B cell (primary cell): Measurements from ENCODE around the gene CDY2B. TPM values are rescaled to one million over a fixed set of nuclear protein-coding genes. Genes with fewer than 3 reads are reported as not detected.
"Not testable (repeated sequence)": the region's sequence is repeated elsewhere in the genome, so short reads cannot be mapped to it uniquely, and the experiment has no call there.

ENCODE experiments used
- ATAC-seq: fragments of 200-7000 bp; cut with Tn5 transposase; one replicate; pipeline ENCODE4 v1.10.0; 2021; ENCODE audit warnings: low read depth, mild to moderate bottlenecking, moderate number of reproducible peaks, moderate library complexity
- CTCF ChIA-PET: fragments of 350-600 bp; sonication (Branson Sonifier 250); formaldehyde crosslinking; loops from one replicate; lab custom pipeline; 2021; ENCODE audit warnings: antibody characterized with exemption, inconsistent platforms; lab: Charles Lee
- POLR2A ChIA-PET: fragments of 350-600 bp; sonication (Branson Sonifier 250); formaldehyde crosslinking; loops from one replicate; lab custom pipeline; 2021; ENCODE audit warnings: antibody characterized with exemption; lab: Charles Lee
- DNase-seq: peaks from one replicate; pipeline ENCODE4 v3.0.0; 2013
- H2AFZ ChIP-seq: 2 replicates; pipeline ENCODE4 v1.6.1; 2012; ENCODE audit warnings: mild to moderate bottlenecking, low read depth, low read length; ENCODE audit not compliant: insufficient read depth, poor library complexity, severe bottlenecking
- H3K27ac ChIP-seq, 2 donors: 1 replicate in 1 of 2; 2 replicates in 1 of 2; pipeline ENCODE4 v1.5.1; 2012 to 2013; ENCODE audit warnings: low read length in 2 of 2, mild to moderate bottlenecking in 2 of 2, moderate library complexity in 1 of 2
- H3K27me3 ChIP-seq, 4 experiments: fragments of 200-600 bp in 1 of 4; sonication (generic) in 1 of 4; replicated peaks in 1 of 4; 1 replicate in 2 of 4; 2 replicates in 2 of 4; pipeline versions ENCODE4 v1.6.1 to v1.7.0; 2013 to 2016; ENCODE audit warnings: low read length in 3 of 4, mild to moderate bottlenecking in 2 of 4, mixed read lengths in 1 of 4, moderate library complexity in 1 of 4; ENCODE audit not compliant: insufficient read depth in 4 of 4, control insufficient read depth in 3 of 4; ENCODE audit errors: control extremely low read depth in 1 of 4
- H3K36me3 ChIP-seq, 2 experiments: replicated peaks in 1 of 2; 1 replicate in 1 of 2; 2 replicates in 1 of 2; pipeline versions ENCODE4 v1.6.1 to v1.7.1; 2013; ENCODE audit warnings: low read length in 1 of 2; ENCODE audit not compliant: insufficient read depth in 2 of 2, control insufficient read depth in 1 of 2; ENCODE audit errors: control extremely low read depth in 1 of 2, extremely low read depth in 1 of 2
- H3K4me1 ChIP-seq, 2 donors: fragments of 200-600 bp in 1 of 2; sonication (generic) in 1 of 2; 1 replicate in 1 of 2; 2 replicates in 1 of 2; pipeline versions ENCODE4 v1.5.1 to v1.6.1; 2013 to 2017; ENCODE audit warnings: low read length in 2 of 2; ENCODE audit not compliant: control insufficient read depth in 2 of 2, insufficient read depth in 2 of 2
- H3K4me2 ChIP-seq: replicated peaks from 2 replicates; pipeline ENCODE3; 2012; ENCODE audit warnings: mild to moderate bottlenecking, low read depth, low read length; ENCODE audit not compliant: poor library complexity, severe bottlenecking
- H3K4me3 ChIP-seq, 5 experiments: fragments of 200-600 bp in 1 of 5; sonication (generic) in 1 of 5; 1 replicate in 3 of 5; 2 replicates in 2 of 5; pipeline versions ENCODE4 v1.5.1 to v1.7.0; 2011 to 2016; ENCODE audit warnings: low read length in 4 of 5, mild to moderate bottlenecking in 4 of 5, low read depth in 2 of 5, control low read depth in 1 of 5, moderate library complexity in 1 of 5; ENCODE audit not compliant: insufficient read depth in 1 of 5; ENCODE audit errors: control extremely low read depth in 1 of 5, extremely low read depth in 1 of 5
- H3K79me2 ChIP-seq: fragments of 200-600 bp; sonication (generic); one replicate; pipeline ENCODE4 v1.6.0; 2016; ENCODE audit warnings: low read length; ENCODE audit not compliant: control insufficient read depth, insufficient read depth
- H3K9ac ChIP-seq: fragments of 200-600 bp; sonication (generic); 2 replicates; pipeline ENCODE4 v1.6.1; 2017; ENCODE audit warnings: mild to moderate bottlenecking, low read length, moderate library complexity
- H3K9me3 ChIP-seq, 3 donors: one replicate each; pipeline versions ENCODE4 v1.6.1 to v1.7.1; 2013; ENCODE audit warnings: low read length in 2 of 3; ENCODE audit not compliant: control insufficient read depth in 2 of 3, insufficient read depth in 1 of 3; ENCODE audit errors: control extremely low read depth in 1 of 3
- H4K20me1 ChIP-seq: 2 replicates; pipeline ENCODE4 v1.6.0; 2012; ENCODE audit warnings: mild to moderate bottlenecking, low read length; ENCODE audit not compliant: insufficient read depth, control insufficient read depth, poor library complexity, severe bottlenecking
- H3K27ac Mint-ChIP-seq: one replicate; pipeline ENCODE4 v1.8.0; 2021; ENCODE audit warnings: mixed read lengths
- H3K27me3 Mint-ChIP-seq: one replicate; pipeline ENCODE4 v1.8.0; 2021; ENCODE audit warnings: mixed read lengths
- H3K4me1 Mint-ChIP-seq: one replicate; pipeline ENCODE4 v1.8.0; 2021; ENCODE audit warnings: mixed read lengths
- H3K4me3 Mint-ChIP-seq: one replicate; pipeline ENCODE4 v1.8.0; 2021; ENCODE audit warnings: mixed read lengths
- H3K9me3 Mint-ChIP-seq: one replicate; pipeline ENCODE4 v1.8.0; 2022; ENCODE audit warnings: mixed read lengths; ENCODE audit not compliant: insufficient read depth
- WGBS: methylation state at CpG from one replicate; pipeline ENCODE4 v1.1.5; 2013; ENCODE audit warnings: missing lambda C conversion rate; ENCODE audit not compliant: insufficient coverage; 5-methylcytosine and 5-hydroxymethylcytosine counted together
- intact Hi-C: fragments of 100-400 bp; cut with micrococcal nuclease; formaldehyde crosslinking; loops from one replicate; pipeline ENCODE4 v1.10.0; 2022
- polyA minus RNA-seq: library from RNA; depleted of rRNA, polyadenylated mRNA; stranded (reverse); fragments of >200 nt; gene quantifications from 2 replicates; pipeline ENCODE4 v1.2.3, GENCODE V29; 2012
- polyA plus RNA-seq: library from polyadenylated mRNA; depleted of rRNA; stranded (reverse); fragments of >200 nt; gene quantifications from 2 replicates; pipeline ENCODE4 v1.2.3, GENCODE V29; 2012
- total RNA-seq, 2 donors: library from RNA; stranded (reverse); fragments of 120-200 nt in 1 of 2; gene quantifications; 1 replicate in 1 of 2; 2 replicates in 1 of 2; pipeline versions ENCODE4 v1.2.3 to v1.2.4, GENCODE V29; 2013 to 2022

Gene CDY2B, protein sequence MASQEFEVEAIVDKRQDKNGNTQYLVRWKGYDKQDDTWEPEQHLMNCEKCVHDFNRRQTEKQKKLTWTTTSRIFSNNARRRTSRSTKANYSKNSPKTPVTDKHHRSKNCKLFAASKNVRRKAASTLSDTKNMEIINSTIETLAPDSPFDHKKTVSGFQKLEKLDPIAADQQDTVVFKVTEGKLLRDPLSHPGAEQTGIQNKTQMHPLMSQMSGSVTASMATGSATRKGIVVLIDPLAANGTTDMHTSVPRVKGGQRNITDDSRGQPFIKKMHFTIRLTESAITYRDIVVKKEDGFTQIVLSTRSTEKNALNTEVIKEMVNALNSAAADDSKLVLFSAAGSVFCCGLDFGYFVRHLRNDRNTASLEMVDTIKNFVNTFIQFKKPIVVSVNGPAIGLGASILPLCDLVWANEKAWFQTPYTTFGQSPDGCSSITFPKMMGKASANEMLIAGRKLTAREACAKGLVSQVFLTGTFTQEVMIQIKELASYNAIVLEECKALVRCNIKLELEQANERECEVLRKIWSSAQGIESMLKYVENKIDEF
- total RNA-seq (not detected in 2 replicates), polyA plus RNA-seq (not detected in 2 replicates), polyA minus RNA-seq (not detected in 2 replicates)
- not detected for total RNA-seq (2013)

DNA sequence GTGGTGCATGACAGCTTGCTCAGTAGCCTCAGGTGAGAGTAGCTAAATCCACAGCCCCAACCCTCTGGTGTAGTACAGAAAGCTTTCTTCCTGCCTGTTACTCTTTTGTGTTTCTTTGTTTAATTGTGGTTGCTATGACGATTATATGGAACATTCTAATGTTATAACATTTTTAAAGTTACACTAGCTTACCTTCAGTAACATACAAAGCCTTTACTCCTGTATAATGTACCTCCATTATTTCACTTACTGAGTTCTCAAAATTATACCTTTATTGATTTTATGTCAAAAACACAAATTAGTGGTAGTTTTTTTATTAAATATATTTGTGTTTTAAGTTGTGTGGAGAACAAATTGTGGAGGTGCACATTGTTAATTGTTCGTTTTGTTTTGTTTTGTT, at the start of gene CDY2B:
Gene CDY2B (minus strand): TSS at position 101 of the 400 bp plus-strand sequence. CDS start 328 bp downstream, outside the sequence.
- H3K4me3 Mint-ChIP-seq, H3K36me3 ChIP-seq, H3K4me1 Mint-ChIP-seq, H3K4me2 ChIP-seq, H3K27ac ChIP-seq, DNase-seq, H3K4me1 ChIP-seq, intact Hi-C loops, H3K27me3 Mint-ChIP-seq, H3K4me3 ChIP-seq, POLR2A ChIA-PET, H3K9ac ChIP-seq, H3K27ac Mint-ChIP-seq, ATAC-seq, H2AFZ ChIP-seq, H3K27me3 ChIP-seq, H3K79me2 ChIP-seq, H4K20me1 ChIP-seq, CTCF ChIA-PET, H3K9me3 Mint-ChIP-seq, H3K9me3 ChIP-seq: not testable (repeated sequence)
- no CpG with 5 or more reads among the region's 2 CpGs for WGBS

DNA sequence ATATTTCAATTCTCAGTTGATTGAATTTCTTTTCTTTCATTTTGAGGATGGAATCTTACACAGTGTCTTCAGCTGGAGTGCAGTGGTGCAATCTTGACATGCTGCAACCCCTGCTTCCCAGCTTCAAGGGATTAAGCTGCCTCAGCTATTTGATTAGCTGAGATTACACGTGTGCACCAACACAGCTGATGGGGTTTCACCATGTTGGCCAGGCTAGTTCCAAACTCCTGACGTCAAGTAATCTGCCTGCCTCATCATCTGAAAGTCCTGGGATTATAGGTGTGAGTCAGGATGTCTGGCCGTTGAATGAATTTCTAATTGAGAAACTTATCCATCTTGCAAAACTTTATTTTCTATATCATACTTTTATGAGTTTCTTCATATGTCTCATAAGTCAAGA, 28.0 kb upstream of the CDY2B start:
- H3K27me3 ChIP-seq, H3K4me3 Mint-ChIP-seq, H3K4me2 ChIP-seq, H4K20me1 ChIP-seq, H3K9me3 Mint-ChIP-seq, H3K4me1 ChIP-seq, H3K9me3 ChIP-seq, ATAC-seq, H3K79me2 ChIP-seq, H3K4me1 Mint-ChIP-seq, H3K27ac ChIP-seq, H2AFZ ChIP-seq, POLR2A ChIA-PET, intact Hi-C loops, H3K36me3 ChIP-seq, H3K27ac Mint-ChIP-seq, H3K9ac ChIP-seq, H3K27me3 Mint-ChIP-seq, CTCF ChIA-PET, DNase-seq, H3K4me3 ChIP-seq: not testable (repeated sequence)
- no CpG with 5 or more reads among the region's 3 CpGs for WGBS

DNA sequence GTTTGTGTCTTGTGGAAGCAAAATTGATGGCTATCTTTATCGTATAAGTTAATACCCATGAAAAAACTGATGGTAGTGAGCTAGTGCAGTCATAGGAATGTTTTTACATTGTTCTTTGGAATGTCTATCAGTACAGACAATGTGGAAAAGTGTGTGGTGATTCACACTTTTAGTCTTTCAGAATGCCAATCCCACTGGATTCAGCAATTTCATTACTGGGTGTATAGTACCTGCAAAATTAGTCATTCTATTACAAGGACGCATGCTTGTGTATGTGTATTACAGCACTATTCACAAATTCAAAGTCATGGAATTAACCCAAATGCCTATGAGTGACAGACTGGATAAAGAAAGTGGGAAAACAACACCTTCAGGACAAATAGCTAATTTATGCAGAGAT, 27.3 kb upstream of the CDY2B start:
- no CpG with 5 or more reads among the region's 2 CpGs for WGBS
- H2AFZ ChIP-seq, H3K9me3 ChIP-seq, H3K27ac Mint-ChIP-seq, H3K4me3 Mint-ChIP-seq, H4K20me1 ChIP-seq, H3K4me1 ChIP-seq, H3K4me2 ChIP-seq, intact Hi-C loops, POLR2A ChIA-PET, H3K79me2 ChIP-seq, CTCF ChIA-PET, H3K27ac ChIP-seq, ATAC-seq, H3K9me3 Mint-ChIP-seq, DNase-seq, H3K36me3 ChIP-seq, H3K27me3 Mint-ChIP-seq, H3K4me1 Mint-ChIP-seq, H3K4me3 ChIP-seq, H3K27me3 ChIP-seq, H3K9ac ChIP-seq: not testable (repeated sequence)

DNA sequence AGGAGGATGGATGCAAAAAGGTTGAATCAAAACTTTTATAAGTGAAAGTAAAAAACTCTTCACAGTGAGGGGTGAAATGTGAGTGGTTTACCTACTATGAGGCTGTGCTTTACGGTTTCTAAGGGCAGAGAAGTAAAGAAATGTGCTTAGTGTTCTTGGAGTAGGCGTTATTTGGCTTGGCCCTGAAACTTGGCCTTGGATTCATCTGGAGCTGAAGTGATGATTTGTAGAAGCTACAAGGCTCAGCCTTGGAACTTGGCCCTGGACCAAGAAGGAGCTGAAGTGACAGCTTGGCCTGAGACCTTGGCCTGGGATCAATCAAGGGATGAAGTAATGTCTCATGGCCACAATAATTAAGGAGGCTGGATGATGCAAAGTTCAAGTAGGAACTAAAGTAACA, 1.7 kb upstream of the CDY2B start:
- POLR2A ChIA-PET, H3K9ac ChIP-seq, H3K36me3 ChIP-seq, H3K9me3 Mint-ChIP-seq, H3K9me3 ChIP-seq, H3K4me1 Mint-ChIP-seq, H3K27me3 Mint-ChIP-seq, H2AFZ ChIP-seq, H3K4me1 ChIP-seq, H3K27ac ChIP-seq, H3K4me3 ChIP-seq, DNase-seq, H4K20me1 ChIP-seq, intact Hi-C loops, H3K4me3 Mint-ChIP-seq, H3K79me2 ChIP-seq, H3K27ac Mint-ChIP-seq, CTCF ChIA-PET, H3K4me2 ChIP-seq, ATAC-seq, H3K27me3 ChIP-seq: not testable (repeated sequence)
- no CpG with 5 or more reads among the region's 2 CpGs for WGBS
